LNCaP clone FGC (cell line): ENCODE data around the gene RGS5.

Experiments
- DNase-seq: peaks from one replicate; pipeline ENCODE4 v3.0.0-alpha.2; 2011; ENCODE audit warnings: low read depth
- H3K4me3 ChIP-seq: 2 replicates; pipeline ENCODE4 v1.5.1; 2011; ENCODE audit warnings: mild to moderate bottlenecking, low read depth, low read length, control low read depth
- TF ChIP-seq, protein P1 (sequence below): IDR thresholded peaks from 2 replicates; pipeline ENCODE4 v1.5.1; 2012; ENCODE audit warnings: mild to moderate bottlenecking; ENCODE audit not compliant: control insufficient read depth, insufficient read depth; ENCODE audit errors: extremely low read depth

Gene RGS5

DNA sequence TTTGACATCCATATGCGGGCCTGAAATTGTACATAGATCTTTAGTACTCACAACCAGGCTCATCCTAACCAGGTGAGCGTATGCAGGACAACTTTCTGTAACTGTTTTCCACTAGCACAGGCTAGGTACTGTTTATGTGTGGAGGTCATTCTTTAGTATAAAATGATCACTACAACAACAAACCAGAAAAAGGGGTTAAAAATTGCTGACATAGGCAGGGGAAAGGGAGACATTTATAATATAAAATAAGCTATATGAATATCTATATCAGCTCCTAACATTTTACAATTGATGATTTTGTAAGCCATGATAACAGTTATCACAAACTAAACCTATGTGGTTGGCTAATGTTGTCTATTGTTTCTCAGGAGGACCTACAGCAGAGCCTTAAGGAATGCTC lies 37.6 kb downstream of the RGS5 start:
- no peak for DNase-seq
- TF ChIP-seq, protein P1, sequence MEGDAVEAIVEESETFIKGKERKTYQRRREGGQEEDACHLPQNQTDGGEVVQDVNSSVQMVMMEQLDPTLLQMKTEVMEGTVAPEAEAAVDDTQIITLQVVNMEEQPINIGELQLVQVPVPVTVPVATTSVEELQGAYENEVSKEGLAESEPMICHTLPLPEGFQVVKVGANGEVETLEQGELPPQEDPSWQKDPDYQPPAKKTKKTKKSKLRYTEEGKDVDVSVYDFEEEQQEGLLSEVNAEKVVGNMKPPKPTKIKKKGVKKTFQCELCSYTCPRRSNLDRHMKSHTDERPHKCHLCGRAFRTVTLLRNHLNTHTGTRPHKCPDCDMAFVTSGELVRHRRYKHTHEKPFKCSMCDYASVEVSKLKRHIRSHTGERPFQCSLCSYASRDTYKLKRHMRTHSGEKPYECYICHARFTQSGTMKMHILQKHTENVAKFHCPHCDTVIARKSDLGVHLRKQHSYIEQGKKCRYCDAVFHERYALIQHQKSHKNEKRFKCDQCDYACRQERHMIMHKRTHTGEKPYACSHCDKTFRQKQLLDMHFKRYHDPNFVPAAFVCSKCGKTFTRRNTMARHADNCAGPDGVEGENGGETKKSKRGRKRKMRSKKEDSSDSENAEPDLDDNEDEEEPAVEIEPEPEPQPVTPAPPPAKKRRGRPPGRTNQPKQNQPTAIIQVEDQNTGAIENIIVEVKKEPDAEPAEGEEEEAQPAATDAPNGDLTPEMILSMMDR: no peak

DNA sequence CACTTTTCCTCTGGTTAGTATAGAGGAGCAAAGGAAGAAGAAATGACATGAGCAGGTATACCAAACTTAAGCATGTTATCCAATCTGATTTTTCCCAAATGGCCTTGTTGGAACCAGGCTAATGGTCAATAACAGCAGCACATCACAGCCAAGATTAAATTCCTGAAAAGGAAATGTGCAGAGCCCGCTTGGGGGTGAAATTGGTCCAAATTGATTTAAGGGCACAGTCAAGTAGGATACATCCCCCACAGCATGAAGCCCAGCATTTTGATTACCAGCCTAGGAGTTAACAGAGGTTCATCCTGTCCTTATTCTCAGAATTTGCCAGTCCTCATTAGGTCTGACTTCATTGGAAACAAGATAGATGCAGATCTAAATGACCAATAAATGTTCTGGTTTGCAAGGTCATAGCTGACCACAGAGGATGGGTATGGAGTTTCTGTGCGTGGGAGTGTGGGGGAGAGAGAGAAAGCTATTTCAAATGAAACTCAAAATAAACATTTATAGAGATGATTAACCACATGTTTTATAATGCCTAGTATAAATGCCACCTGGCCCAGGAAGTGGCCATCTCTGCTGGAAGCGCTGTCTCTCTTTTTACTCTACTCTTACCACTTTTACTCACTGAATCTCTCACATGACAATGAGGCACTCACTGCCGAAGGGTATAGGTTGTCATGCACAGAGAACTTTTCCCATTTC lies 38.7 kb downstream of the RGS5 start:
- TF ChIP-seq, protein P1: no peak
- no peak for DNase-seq
- H3K4me3 ChIP-seq: no peak overlapping the region

More for the DNA sequence above, 37.6 kb downstream of the RGS5 start:
- no peak overlapping the region for H3K4me3 ChIP-seq

DNA sequence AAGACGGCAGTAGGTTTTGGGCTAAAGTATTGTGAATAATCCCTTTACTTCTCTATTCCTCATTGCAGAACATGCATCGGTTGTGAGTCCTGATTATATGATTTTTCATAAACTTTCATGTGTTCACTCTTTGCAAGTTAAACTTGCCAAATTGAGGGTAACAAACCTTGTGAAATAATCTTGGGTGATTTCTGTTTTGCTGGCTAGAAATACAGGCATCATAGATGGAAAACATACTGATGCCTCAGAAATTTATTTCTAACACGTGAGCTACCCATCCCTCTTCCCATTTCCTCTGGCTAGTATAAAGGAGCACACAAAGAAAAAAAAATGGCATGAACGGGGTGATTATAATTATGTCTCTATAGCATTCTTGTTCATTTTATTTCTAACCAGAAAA lies 39.6 kb downstream of the RGS5 start:
- DNase-seq: no peak
- TF ChIP-seq, protein P1: no peak
- H3K4me3 ChIP-seq: no peak overlapping the region

DNA sequence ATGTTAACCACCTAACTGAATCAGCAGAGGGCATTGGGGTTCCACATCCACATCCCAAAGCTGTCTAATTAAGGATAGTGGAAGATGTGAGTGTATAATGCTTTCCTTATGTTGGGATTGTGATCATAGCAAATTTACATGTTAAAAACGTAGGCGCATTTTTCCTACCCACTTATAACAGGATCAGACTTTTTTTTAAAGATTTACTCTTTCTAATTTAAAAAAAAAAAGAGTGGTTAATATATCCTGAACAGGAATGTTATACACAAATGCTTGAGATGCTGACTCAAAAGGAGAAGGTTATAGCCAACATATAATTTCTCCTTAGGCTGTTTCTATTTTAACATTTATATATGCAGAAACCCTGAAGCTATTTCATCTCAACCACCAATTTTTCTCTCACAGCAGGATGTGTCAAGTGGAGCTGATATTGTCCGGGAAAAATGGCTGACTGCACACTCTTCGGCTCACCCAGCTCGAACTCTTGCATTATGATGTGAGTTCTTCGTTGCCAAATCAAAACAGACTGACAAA lies 40.3 kb downstream of the RGS5 start:
- TF ChIP-seq, protein P1: no peak
- DNase-seq: no peak
- no peak overlapping the region for H3K4me3 ChIP-seq

DNA sequence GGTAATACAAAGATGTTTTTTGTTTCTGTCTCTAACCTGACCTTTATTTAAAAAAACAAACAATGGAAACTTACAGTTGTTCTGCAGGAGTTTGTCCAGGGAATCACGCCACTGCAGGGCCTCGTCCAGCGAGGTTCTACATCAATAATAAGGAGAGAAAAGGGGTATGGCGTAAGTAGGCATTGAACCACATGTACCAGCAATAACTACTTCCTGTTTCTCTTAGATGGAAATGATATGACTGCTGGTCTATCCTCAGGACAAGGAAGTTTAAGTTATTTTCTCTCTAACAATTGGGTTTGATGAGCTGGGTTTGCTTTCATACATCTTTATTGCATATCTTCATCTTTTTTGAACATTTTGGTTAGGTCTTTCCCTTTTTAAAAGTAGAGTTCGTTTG lies 40.9 kb downstream of the RGS5 start:
- H3K4me3 ChIP-seq: no peak overlapping the region
- no peak for DNase-seq
- TF ChIP-seq, protein P1: no peak

DNA sequence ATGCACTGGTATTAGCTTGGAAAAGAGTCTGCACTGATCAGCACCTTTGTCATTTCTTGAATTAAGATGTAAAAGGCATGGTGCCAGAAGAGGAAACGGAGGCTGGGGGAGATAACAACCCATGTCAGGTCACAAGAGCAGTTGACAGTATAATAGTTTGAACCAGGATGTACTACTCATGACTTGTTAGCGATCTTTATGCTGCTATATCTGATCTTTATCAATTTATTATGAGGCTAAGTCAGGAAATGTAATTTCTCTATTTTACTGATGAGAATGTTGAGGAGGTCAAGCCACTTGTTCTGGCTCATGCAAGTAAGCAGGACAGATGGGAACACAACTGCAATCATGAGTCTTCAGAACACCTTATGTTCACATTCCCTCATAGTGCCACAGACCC lies 41.4 kb downstream of the RGS5 start:
- no peak overlapping the region for H3K4me3 ChIP-seq
- no peak for DNase-seq
- TF ChIP-seq, protein P1: no peak

DNA sequence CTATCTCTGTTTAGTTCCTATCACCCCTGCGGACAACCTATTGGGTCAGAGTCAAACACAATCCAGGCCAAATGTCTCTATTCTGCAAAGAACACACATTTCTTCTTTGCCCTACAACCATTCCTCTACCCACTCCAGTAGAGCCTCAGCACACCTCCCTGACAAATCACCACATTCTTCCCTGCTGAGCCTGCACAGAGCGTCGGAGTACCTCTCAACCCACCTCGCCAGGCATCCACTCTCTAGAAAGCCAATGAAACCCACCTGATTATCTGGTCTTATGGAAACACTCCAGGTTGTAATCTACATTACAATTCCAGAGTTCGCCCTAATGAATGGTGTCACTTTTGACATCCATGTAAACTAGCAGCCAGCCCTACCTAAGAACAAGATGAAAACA lies 47.1 kb downstream of the RGS5 start:
- no peak overlapping the region for H3K4me3 ChIP-seq
- TF ChIP-seq, protein P1: no peak
- no peak for DNase-seq
